Peyer's patch (tissue), 4 donors: ENCODE results near the gene FBXO21. TPM values are rescaled to one million over a fixed set of nuclear protein-coding genes. Genes with fewer than 3 reads are reported as not detected.

Source experiments
- DNase-seq, 3 donors: peaks; one replicate each; pipeline ENCODE4 v3.0.0-alpha.2; 2017 to 2019
- H3K27ac ChIP-seq, 4 donors: fragments of 200-600 bp; sonication (generic); one replicate each; pipeline ENCODE4 v1.5.1; 2016 to 2019
- H3K27me3 ChIP-seq, 2 donors: fragments of 200-600 bp; sonication (generic); one replicate each; pipeline ENCODE4 v1.5.1; 2019
- H3K36me3 ChIP-seq, 3 donors: fragments of 200-600 bp; sonication (generic); one replicate each; pipeline ENCODE4 v1.5.1; 2016 to 2019
- H3K4me1 ChIP-seq, 4 donors: fragments of 200-600 bp; sonication (generic); one replicate each; pipeline ENCODE4 v1.5.1; 2016 to 2019
- H3K4me3 ChIP-seq, 4 donors: fragments of 200-600 bp; sonication (generic); 1 replicate in 3 of 4; 2 replicates in 1 of 4; pipeline ENCODE4 v1.5.1; 2016 to 2019; ENCODE audit warnings: mild to moderate bottlenecking in 1 of 4
- H3K9me3 ChIP-seq, 4 donors: fragments of 200-600 bp; sonication (generic); one replicate each; pipeline ENCODE4 v1.5.1; 2016 to 2019; ENCODE audit warnings: mild to moderate bottlenecking in 1 of 4
- POLR2A ChIP-seq, 2 donors: fragments of 450-650 bp; IDR thresholded peaks; one replicate each; pipeline ENCODE4 v1.5.1; 2017; ENCODE audit warnings: antibody characterized with exemption in 2 of 2, mild to moderate bottlenecking in 2 of 2, moderate library complexity in 2 of 2
- total RNA-seq, 4 donors: library from RNA; depleted of rRNA; stranded (reverse); fragments of >200 nt; gene quantifications; one replicate each; pipeline ENCODE4 v1.1.0, GENCODE V29; 2016
- TF ChIP-seq, protein P1 (sequence below), 6 experiments: fragments of 450-650 bp in 4 of 6; fragments of 200-600 bp in 2 of 6; sonication (generic) in 1 of 6; IDR thresholded peaks; one replicate each; pipeline ENCODE4 v1.5.1; 2017 to 2019; ENCODE audit warnings: antibody characterized with exemption in 6 of 6, mild to moderate bottlenecking in 3 of 6, moderate library complexity in 1 of 6

Gene FBXO21
- total RNA-seq, 4 donors from 2014 or later = 42.5 to 115 (median 68.8) TPM

DNA sequence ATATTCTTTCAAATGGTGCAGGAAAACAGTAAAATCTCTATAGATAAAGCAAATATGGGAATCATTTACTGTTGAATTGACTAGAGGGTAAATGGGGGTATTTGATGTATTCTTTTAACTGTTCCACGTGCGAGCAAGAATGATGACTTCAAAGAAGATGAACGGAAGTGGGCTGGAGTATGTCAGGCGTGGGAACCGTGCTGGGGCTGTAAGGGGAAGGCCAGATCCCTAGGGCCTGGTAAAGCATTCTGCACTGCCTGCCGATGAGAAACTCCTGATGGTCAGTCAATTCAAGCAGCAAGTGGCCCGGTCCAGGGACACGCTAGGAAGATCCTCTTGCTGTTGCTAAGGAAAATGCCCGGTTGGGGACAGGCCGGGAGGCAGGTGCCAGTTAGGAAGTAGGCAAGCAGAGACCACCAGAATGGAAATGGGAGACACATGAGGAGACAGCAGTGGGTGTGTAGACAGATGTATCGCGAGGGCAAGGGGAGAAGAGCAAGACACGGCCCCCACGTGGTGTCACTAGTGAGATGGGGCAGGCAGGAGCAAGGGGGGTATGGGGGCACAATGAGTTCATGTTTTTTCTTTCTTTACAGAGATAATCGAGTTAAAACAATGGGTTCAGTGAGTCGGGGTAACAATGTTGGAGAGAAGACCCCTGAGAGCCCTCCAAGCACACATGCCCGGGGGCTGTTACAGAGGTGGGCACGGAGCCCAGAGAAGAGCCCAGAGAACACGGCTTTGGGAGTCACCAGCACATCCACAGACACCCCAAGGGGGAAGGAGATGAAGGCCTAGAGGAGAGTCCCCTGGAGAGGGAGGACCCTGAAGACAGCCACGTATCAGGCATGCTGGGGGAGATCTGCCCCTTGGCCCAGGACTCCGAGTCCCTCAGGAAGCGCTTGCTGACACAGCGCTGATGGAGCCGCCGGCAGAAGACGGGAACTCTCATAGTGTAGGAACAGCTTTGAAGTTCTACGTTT lies 37.2 kb downstream of the FBXO21 start:
- no peaks in the 10 kb centered on the region for H3K4me1 ChIP-seq
- peak in 1 of 3 donors; percentile 42 for DNase-seq
- H3K4me3 ChIP-seq = no peak overlapping the region
- H3K9me3 ChIP-seq = no peaks in the 10 kb centered on the region
- no peak for TF ChIP-seq POLR2A (IDR thresholded peaks at IDR 0.05)
- TF ChIP-seq, protein P1, sequence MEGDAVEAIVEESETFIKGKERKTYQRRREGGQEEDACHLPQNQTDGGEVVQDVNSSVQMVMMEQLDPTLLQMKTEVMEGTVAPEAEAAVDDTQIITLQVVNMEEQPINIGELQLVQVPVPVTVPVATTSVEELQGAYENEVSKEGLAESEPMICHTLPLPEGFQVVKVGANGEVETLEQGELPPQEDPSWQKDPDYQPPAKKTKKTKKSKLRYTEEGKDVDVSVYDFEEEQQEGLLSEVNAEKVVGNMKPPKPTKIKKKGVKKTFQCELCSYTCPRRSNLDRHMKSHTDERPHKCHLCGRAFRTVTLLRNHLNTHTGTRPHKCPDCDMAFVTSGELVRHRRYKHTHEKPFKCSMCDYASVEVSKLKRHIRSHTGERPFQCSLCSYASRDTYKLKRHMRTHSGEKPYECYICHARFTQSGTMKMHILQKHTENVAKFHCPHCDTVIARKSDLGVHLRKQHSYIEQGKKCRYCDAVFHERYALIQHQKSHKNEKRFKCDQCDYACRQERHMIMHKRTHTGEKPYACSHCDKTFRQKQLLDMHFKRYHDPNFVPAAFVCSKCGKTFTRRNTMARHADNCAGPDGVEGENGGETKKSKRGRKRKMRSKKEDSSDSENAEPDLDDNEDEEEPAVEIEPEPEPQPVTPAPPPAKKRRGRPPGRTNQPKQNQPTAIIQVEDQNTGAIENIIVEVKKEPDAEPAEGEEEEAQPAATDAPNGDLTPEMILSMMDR (IDR thresholded peaks at IDR 0.05) = no peak
- H3K27ac ChIP-seq = no peak overlapping the region
- peaks cover 0 to 77% (median 0%) of the 10 kb centered on the region in 3 donors for H3K36me3 ChIP-seq
- no peaks in the 10 kb centered on the region for H3K27me3 ChIP-seq

DNA sequence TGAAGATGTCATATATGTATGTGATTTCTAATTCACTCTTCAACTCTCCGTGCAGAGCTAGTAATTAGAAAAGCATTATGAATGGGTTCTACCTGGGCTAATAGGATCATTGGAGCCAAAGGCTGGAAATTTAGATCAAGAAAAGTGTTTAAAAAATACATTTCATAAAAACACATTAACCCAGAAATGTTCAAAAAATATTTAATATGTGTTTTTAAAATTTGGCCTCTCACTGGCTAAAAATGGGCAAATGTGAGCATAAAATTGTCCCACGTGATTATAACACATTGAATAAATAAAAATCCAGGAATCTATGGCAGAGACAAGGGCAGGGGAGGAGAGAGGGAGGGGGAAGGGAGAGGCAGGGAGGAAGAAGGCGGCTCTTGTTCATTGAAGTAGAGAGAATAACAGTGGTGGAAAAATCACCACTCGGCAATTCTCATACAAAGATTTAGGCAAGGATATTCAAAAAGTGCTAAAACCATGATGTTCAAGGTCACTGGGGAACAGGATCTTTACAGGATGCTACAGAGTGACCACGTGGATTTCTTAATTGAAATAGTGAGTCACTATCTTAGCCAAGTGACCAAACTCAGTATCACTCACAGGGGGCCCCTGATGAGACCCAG lies 38.8 kb downstream of the FBXO21 start:
- H3K9me3 ChIP-seq = no peaks in the 10 kb centered on the region
- TF ChIP-seq POLR2A (IDR thresholded peaks at IDR 0.05) = no peak
- TF ChIP-seq, protein P1 (IDR thresholded peaks at IDR 0.05) = no peak
- H3K4me3 ChIP-seq = no peak overlapping the region
- no peak for DNase-seq
- H3K27ac ChIP-seq = no peak overlapping the region
- H3K36me3 ChIP-seq = peaks cover 0 to 69% (median 0%) of the 10 kb centered on the region in 3 donors
- H3K4me1 ChIP-seq = no peaks in the 10 kb centered on the region
- no peaks in the 10 kb centered on the region for H3K27me3 ChIP-seq

DNA sequence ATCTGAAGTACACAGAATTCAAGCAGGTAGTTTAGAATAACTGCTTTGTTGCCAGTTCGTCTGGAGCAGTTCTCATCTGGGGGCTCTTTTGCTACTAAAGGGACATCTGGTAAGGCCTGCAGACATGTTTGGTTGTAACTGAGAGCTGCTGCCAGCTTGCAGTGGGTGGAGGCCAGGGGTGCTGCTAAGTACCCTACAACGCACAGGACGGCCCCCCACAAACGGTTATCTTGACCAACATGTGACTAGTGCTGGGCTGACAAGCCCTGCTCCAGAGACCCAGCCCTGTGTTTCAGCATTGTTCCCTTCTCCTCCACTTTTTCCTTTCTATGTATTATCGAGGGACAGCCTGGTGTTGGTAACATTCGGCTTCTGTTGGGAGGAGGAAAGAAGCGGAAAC lies 40.8 kb downstream of the FBXO21 start:
- Histone ChIP-seq H3K27me3 (no peaks in the 10 kb centered on the region), H3K4me1 (no peaks in the 10 kb centered on the region), H3K4me3 (no peak overlapping the region), H3K36me3 (peaks cover 0 to 69% (median 0%) of the 10 kb centered on the region in 3 donors), H3K27ac (no peak overlapping the region), H3K9me3 (no peaks in the 10 kb centered on the region)
- DNase-seq = no peak
- TF ChIP-seq, protein P1 (IDR thresholded peaks at IDR 0.05) = no peak
- no peak for TF ChIP-seq POLR2A (IDR thresholded peaks at IDR 0.05)

DNA sequence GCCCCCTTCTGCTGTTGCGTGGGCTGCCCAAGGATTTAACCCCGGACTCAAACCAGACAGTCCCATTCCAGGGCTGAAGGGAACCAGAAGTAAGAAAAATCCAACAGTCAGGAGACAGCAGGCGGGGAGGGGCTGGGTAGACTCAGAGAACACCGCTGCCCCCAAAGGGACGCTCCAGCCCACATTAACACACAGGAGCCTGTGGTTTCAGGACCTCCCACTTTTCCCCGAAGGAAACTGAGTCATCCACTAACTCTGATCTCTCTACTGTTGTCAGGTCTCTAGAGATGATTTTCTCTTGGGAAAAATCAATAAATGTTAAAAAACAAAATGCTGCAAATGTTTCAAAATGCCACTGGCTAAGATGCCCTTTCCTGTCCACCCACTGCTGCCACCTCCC lies 41.6 kb downstream of the FBXO21 start:
- no peak for DNase-seq
- TF ChIP-seq, protein P1 (IDR thresholded peaks at IDR 0.05) = no peak
- no peak for TF ChIP-seq POLR2A (IDR thresholded peaks at IDR 0.05)
- Histone ChIP-seq H3K4me3 (no peak overlapping the region), H3K36me3 (peaks cover 0 to 65% (median 0%) of the 10 kb centered on the region in 3 donors), H3K4me1 (no peaks in the 10 kb centered on the region), H3K27ac (no peak overlapping the region), H3K9me3 (no peaks in the 10 kb centered on the region), H3K27me3 (no peaks in the 10 kb centered on the region)

DNA sequence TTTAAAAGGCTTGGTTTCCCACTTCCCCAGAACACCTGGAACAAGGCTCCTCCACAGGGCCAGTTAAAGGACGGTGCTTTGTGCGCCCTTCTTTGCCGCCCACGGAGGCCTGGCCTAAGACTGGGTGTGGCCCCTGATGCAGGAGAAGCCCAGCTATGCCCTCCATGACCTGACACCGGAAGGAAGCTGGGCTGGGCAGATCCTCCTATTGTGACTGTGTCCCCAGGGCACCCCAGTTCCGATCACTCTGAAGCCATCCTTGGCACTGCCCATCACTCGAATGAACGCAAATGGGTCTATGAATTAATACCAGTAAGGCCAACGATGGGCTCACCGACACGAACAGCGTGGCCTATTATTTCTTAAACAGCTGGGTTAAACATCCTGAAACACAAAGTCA lies 42.6 kb downstream of the FBXO21 start:
- no peaks in the 10 kb centered on the region for H3K4me1 ChIP-seq
- no peak overlapping the region for H3K27ac ChIP-seq
- TF ChIP-seq, protein P1 (IDR thresholded peaks at IDR 0.05) = no peak
- no peak for TF ChIP-seq POLR2A (IDR thresholded peaks at IDR 0.05)
- peaks cover 0 to 55% (median 0%) of the 10 kb centered on the region in 3 donors for H3K36me3 ChIP-seq
- DNase-seq = no peak
- H3K27me3 ChIP-seq = no peaks in the 10 kb centered on the region
- H3K9me3 ChIP-seq = no peaks in the 10 kb centered on the region
- no peak overlapping the region for H3K4me3 ChIP-seq
